Epithelial cell of prostate (primary cell): ENCODE results near the gene CPNE5.
A peak's percentile ranks its signal among the peaks of the same experiment; 100 is the strongest.
"Not testable (repeated sequence)": the region's sequence is repeated elsewhere in the genome, so short reads cannot be mapped to it uniquely, and the experiment has no call there.

Experiments
- DNase-seq: peaks from one replicate; pipeline ENCODE4 v3.0.0-alpha.2; 2011; ENCODE audit warnings: low read depth, low spot score
- H3K27ac ChIP-seq: fragments of 450-650 bp; 2 replicates; pipeline ENCODE4 v1.5.1; 2017; ENCODE audit warnings: mild to moderate bottlenecking

The CPNE5 gene

GRCh38 chr6:36716476-36717093, 122.7 kb downstream of the CPNE5 start:
- H3K27ac ChIP-seq = no peak overlapping the region
- peak; percentile 33 for DNase-seq

- DNase-seq = no peak
- H3K27ac ChIP-seq = no peak overlapping the region
These were observed 123.8 kb downstream of the CPNE5 start for GRCh38 chr6:36715469-36715868.

GRCh38 chr6:36714511-36714910, 124.7 kb downstream of the CPNE5 start:
- H3K27ac ChIP-seq = no peak overlapping the region
- no peak for DNase-seq

GRCh38 chr6:36713846-36714245, 125.4 kb downstream of the CPNE5 start:
- no peak for DNase-seq
- H3K27ac ChIP-seq = no peak overlapping the region

GRCh38 chr6:36712816-36713215, 126.4 kb downstream of the CPNE5 start:
- no peak for DNase-seq
- no peak overlapping the region for H3K27ac ChIP-seq

- H3K27ac ChIP-seq = no peak overlapping the region
These were observed 132.9 kb downstream of the CPNE5 start for GRCh38 chr6:36706339-36706738.

GRCh38 chr6:36704961-36705577, 134.2 kb downstream of the CPNE5 start:
- H3K27ac ChIP-seq, DNase-seq: not testable (repeated sequence)

More at GRCh38 chr6:36706339-36706738, 132.9 kb downstream of the CPNE5 start:
- DNase-seq = no peak

GRCh38 chr6:36703982-36704381, 135.3 kb downstream of the CPNE5 start:
- no peak overlapping the region for H3K27ac ChIP-seq
- no peak for DNase-seq

- no peak overlapping the region for H3K27ac ChIP-seq
These were observed 136.1 kb downstream of the CPNE5 start for GRCh38 chr6:36703081-36703606.

GRCh38 chr6:36702656-36703055, 136.6 kb downstream of the CPNE5 start:
- no peak overlapping the region for H3K27ac ChIP-seq
- no peak for DNase-seq

More at GRCh38 chr6:36703081-36703606, 136.1 kb downstream of the CPNE5 start:
- DNase-seq = no peak

- DNase-seq = no peak
- peak overlapping the region; percentile 35 for H3K27ac ChIP-seq
These were observed 137.7 kb downstream of the CPNE5 start for GRCh38 chr6:36701401-36701991.

GRCh38 chr6:36700831-36701230, 138.4 kb downstream of the CPNE5 start:
- peak overlapping the region; percentile 35 for H3K27ac ChIP-seq
- no peak for DNase-seq

- no peak overlapping the region for H3K27ac ChIP-seq
- DNase-seq = no peak
These were observed 139.0 kb downstream of the CPNE5 start for GRCh38 chr6:36700071-36700812.

- DNase-seq = no peak
- no peak overlapping the region for H3K27ac ChIP-seq
These were observed 139.9 kb downstream of the CPNE5 start for GRCh38 chr6:36699348-36699747.

GRCh38 chr6:36698871-36699271, 140.4 kb downstream of the CPNE5 start:
- DNase-seq = no peak

GRCh38 chr6:36698196-36698595, 141.0 kb downstream of the CPNE5 start:
- DNase-seq = no peak
- H3K27ac ChIP-seq = no peak overlapping the region

More at GRCh38 chr6:36698871-36699271, 140.4 kb downstream of the CPNE5 start:
- H3K27ac ChIP-seq = no peak overlapping the region

GRCh38 chr6:36697481-36697903, 141.8 kb downstream of the CPNE5 start, which contains the start of gene RAB44:
Gene RAB44 (plus strand): TSS chr6:36697826. CDS start chr6:36704236, 6,410 bp downstream.
- no peak within 1 kb of the TSS for H3K27ac ChIP-seq

GRCh38 chr6:36695414-36695813, 143.8 kb downstream of the CPNE5 start:
- no peak for DNase-seq
- no peak overlapping the region for H3K27ac ChIP-seq

More at GRCh38 chr6:36697481-36697903, 141.8 kb downstream of the CPNE5 start, which contains the start of gene RAB44:
- DNase-seq = no peak

GRCh38 chr6:36694616-36695015, 144.6 kb downstream of the CPNE5 start:
- DNase-seq = no peak
- H3K27ac ChIP-seq = no peak overlapping the region
